ENCODE results near the gene SIT1.
"Not testable (repeated sequence)": the region's sequence is repeated elsewhere in the genome, so short reads cannot be mapped to it uniquely, and the experiment has no call there.

Gene SIT1

GRCh38 chr9:35636135-35636876 lies 14.4 kb downstream of the SIT1 start:
- no peak for DNase-seq

GRCh38 chr9:35635730-35636129 lies 15.0 kb downstream of the SIT1 start:
- no peak for DNase-seq

- DNase-seq: no peak
Observed at GRCh38 chr9:35629597-35629996, 21.1 kb downstream of the SIT1 start.

GRCh38 chr9:35628389-35628991 lies 22.2 kb downstream of the SIT1 start:
- DNase-seq: no peak

GRCh38 chr9:35627575-35627974 lies 23.2 kb downstream of the SIT1 start:
- no peak for DNase-seq

- no peak for DNase-seq
Observed at GRCh38 chr9:35619800-35620158, 31.0 kb downstream of the SIT1 start.

- DNase-seq: no peak
Observed at GRCh38 chr9:35618854-35619799, 31.6 kb downstream of the SIT1 start.

- no peak for DNase-seq
Observed at GRCh38 chr9:35618325-35618727, 32.4 kb downstream of the SIT1 start, which contains the start of gene CD72. TSS of gene CD72 (minus strand) at chr9:35618413. CDS start at chr9:35618303, 110 bp downstream.

- no peak for DNase-seq
Observed at GRCh38 chr9:35617548-35617947, 33.2 kb downstream of the SIT1 start.

GRCh38 chr9:35616681-35617459 lies 33.9 kb downstream of the SIT1 start:
- peak; percentile 54 for DNase-seq

- DNase-seq: no peak
Observed at GRCh38 chr9:35615981-35616680, 34.6 kb downstream of the SIT1 start.

- DNase-seq: no peak
Observed at GRCh38 chr9:35612843-35613242, 37.9 kb downstream of the SIT1 start.

- not testable (repeated sequence) for DNase-seq
Observed at GRCh38 chr9:35612066-35612465, 38.7 kb downstream of the SIT1 start.

- DNase-seq: peak; percentile 42
Observed at GRCh38 chr9:35611230-35611797, 39.4 kb downstream of the SIT1 start.

- no peak for DNase-seq
Observed at GRCh38 chr9:35609820-35610163, 40.9 kb downstream of the SIT1 start.

- DNase-seq: no peak
Observed at GRCh38 chr9:35609001-35609819, 41.5 kb downstream of the SIT1 start.

GRCh38 chr9:35608221-35608620 lies 42.5 kb downstream of the SIT1 start:
- no peak for DNase-seq

GRCh38 chr9:35606726-35607125 lies 44.0 kb downstream of the SIT1 start:
- DNase-seq: no peak

- DNase-seq: no peak
Observed at GRCh38 chr9:35606138-35606504, 44.6 kb downstream of the SIT1 start.

- peak; percentile 16 for DNase-seq
Observed at GRCh38 chr9:35605351-35606137, 45.2 kb downstream of the SIT1 start.
